Type B pancreatic cell (in vitro differentiated cells): ENCODE data around the gene B3GNT5. TPM values are rescaled to one million over a fixed set of nuclear protein-coding genes. Genes with fewer than 3 reads are reported as not detected.

Experiments used
- DNase-seq: peaks from one replicate; pipeline ENCODE4 v3.0.0; 2021; ENCODE audit warnings: mixed read lengths; ENCODE audit not compliant: unreplicated experiment; ENCODE audit errors: extremely low spot score
- H3K27ac Mint-ChIP-seq: 2 replicates; pipeline ENCODE4 v1.8.0; 2021; ENCODE audit warnings: mild to moderate bottlenecking, mixed read lengths
- H3K27me3 Mint-ChIP-seq: 2 replicates; pipeline ENCODE4 v1.8.0; 2021; ENCODE audit warnings: mixed read lengths
- H3K36me3 Mint-ChIP-seq: 2 replicates; pipeline ENCODE4 v1.8.0; 2021; ENCODE audit warnings: mixed read lengths
- H3K4me1 Mint-ChIP-seq: one replicate; pipeline ENCODE4 v1.8.0; 2021; ENCODE audit warnings: mixed read lengths; ENCODE audit not compliant: unreplicated experiment
- H3K4me3 Mint-ChIP-seq: 2 replicates; pipeline ENCODE4 v1.8.0; 2021; ENCODE audit warnings: mild to moderate bottlenecking, mixed read lengths
- H3K9me3 Mint-ChIP-seq: 2 replicates; pipeline ENCODE4 v1.8.0; 2021; ENCODE audit warnings: mixed read lengths
- long read RNA-seq: library from polyadenylated mRNA; unstranded; transcript quantifications from one replicate; pipeline ENCODE4 v2.0.0, GENCODE V29; 2020
- total RNA-seq: library from RNA; stranded (reverse); gene quantifications from 2 replicates; pipeline ENCODE4 v1.2.1, GENCODE V29; 2021; ENCODE audit warnings: low replicate concordance
- TF ChIP-seq, protein P1 (sequence below): fragments of 200-600 bp; sonication (generic); conservative IDR thresholded peaks from 2 replicates; pipeline ENCODE4 v1.5.0; 2021; ENCODE audit warnings: antibody characterized with exemption, mild to moderate bottlenecking

B3GNT5 gene
- 28.7 and 37.0 TPM in 2 replicates for total RNA-seq
- long read RNA-seq, full-length matches to known transcripts = 10 of 21 reads
- long read RNA-seq, partial matches to known transcripts = 0 of 21 reads
- long read RNA-seq, other reads (novel, unspliced or antisense) = 11 of 21 reads

- Mint-ChIP-seq H3K36me3 (peaks cover 13% of the 10 kb centered on the region), H3K4me3 (peak within 1 kb of the TSS; percentile 90), H3K9me3 (no peaks in the 10 kb centered on the region), H3K27ac (peak within 1 kb of the TSS; percentile 90), H3K4me1 (peaks cover 29% of the 10 kb centered on the region), H3K27me3 (no peaks in the 10 kb centered on the region)
- DNase-seq = no peak
- TF ChIP-seq, protein P1, sequence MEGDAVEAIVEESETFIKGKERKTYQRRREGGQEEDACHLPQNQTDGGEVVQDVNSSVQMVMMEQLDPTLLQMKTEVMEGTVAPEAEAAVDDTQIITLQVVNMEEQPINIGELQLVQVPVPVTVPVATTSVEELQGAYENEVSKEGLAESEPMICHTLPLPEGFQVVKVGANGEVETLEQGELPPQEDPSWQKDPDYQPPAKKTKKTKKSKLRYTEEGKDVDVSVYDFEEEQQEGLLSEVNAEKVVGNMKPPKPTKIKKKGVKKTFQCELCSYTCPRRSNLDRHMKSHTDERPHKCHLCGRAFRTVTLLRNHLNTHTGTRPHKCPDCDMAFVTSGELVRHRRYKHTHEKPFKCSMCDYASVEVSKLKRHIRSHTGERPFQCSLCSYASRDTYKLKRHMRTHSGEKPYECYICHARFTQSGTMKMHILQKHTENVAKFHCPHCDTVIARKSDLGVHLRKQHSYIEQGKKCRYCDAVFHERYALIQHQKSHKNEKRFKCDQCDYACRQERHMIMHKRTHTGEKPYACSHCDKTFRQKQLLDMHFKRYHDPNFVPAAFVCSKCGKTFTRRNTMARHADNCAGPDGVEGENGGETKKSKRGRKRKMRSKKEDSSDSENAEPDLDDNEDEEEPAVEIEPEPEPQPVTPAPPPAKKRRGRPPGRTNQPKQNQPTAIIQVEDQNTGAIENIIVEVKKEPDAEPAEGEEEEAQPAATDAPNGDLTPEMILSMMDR = no peak
These were observed at the start of gene B3GNT5 for GRCh38 chr3:183252973-183253527. B3GNT5 (plus strand) TSS chr3:183253253; CDS start chr3:183269799, 16,546 bp downstream.

- Mint-ChIP-seq H3K4me1 (peaks cover 3% of the 10 kb centered on the region), H3K36me3 (peaks cover 5% of the 10 kb centered on the region), H3K27ac (no peak overlapping the region), H3K9me3 (peaks cover 13% of the 10 kb centered on the region), H3K27me3 (peaks cover 4% of the 10 kb centered on the region), H3K4me3 (no peak overlapping the region)
- TF ChIP-seq, protein P1 = no peak
- DNase-seq = no peak
These were observed 49.4 kb upstream of the B3GNT5 start for GRCh38 chr3:183203670-183204069.

- Mint-ChIP-seq H3K4me3 (no peak overlapping the region), H3K4me1 (peaks cover 13% of the 10 kb centered on the region), H3K9me3 (peaks cover 12% of the 10 kb centered on the region)
These were observed 44.8 kb upstream of the B3GNT5 start for GRCh38 chr3:183208260-183208659.

GRCh38 chr3:183208800-183209199 is 44.3 kb upstream of the B3GNT5 start:
- H3K4me3 Mint-ChIP-seq = no peak overlapping the region
- H3K9me3 Mint-ChIP-seq = peaks cover 7% of the 10 kb centered on the region
- no peaks in the 10 kb centered on the region for H3K27me3 Mint-ChIP-seq
- H3K27ac Mint-ChIP-seq = no peak overlapping the region
- H3K4me1 Mint-ChIP-seq = peaks cover 13% of the 10 kb centered on the region
- DNase-seq = no peak
- TF ChIP-seq, protein P1 = no peak
- peaks cover 4% of the 10 kb centered on the region for H3K36me3 Mint-ChIP-seq

More at GRCh38 chr3:183208260-183208659, 44.8 kb upstream of the B3GNT5 start:
- Mint-ChIP-seq H3K27ac (no peak overlapping the region), H3K27me3 (peaks cover 4% of the 10 kb centered on the region), H3K36me3 (peaks cover 8% of the 10 kb centered on the region)
- TF ChIP-seq, protein P1 = no peak
- no peak for DNase-seq

GRCh38 chr3:183210341-183210740 is 42.7 kb upstream of the B3GNT5 start:
- H3K4me3 Mint-ChIP-seq = peak overlapping the region; percentile 44

More at GRCh38 chr3:183210341-183210740, 42.7 kb upstream of the B3GNT5 start:
- no peaks in the 10 kb centered on the region for H3K27me3 Mint-ChIP-seq
- peaks cover 5% of the 10 kb centered on the region for H3K9me3 Mint-ChIP-seq
- H3K36me3 Mint-ChIP-seq = peaks cover 3% of the 10 kb centered on the region
- TF ChIP-seq, protein P1 = no peak
- peak overlapping the region; percentile 93 for H3K27ac Mint-ChIP-seq
- peaks cover 21% of the 10 kb centered on the region for H3K4me1 Mint-ChIP-seq
- DNase-seq = no peak
